IMR-90 (cell line): ENCODE data around the gene MED6.

Source experiments
- CEBPB ChIP-seq: IDR thresholded peaks from 2 replicates; pipeline ENCODE4 v1.6.1; 2012; ENCODE audit warnings: low read depth, low read length, improper control_type of control experiment
- CHD1 ChIP-seq: IDR thresholded peaks from 2 replicates; pipeline ENCODE4 v1.6.1; 2012; ENCODE audit warnings: low read depth, low read length, improper control_type of control experiment
- CTCF ChIP-seq: conservative IDR thresholded peaks from 2 replicates; pipeline ENCODE4 v1.5.1; 2012; ENCODE audit warnings: mild to moderate bottlenecking, low read depth, low read length, improper control_type of control experiment
- FOS ChIP-seq: fragments of 150-350 bp; IDR thresholded peaks from 2 replicates; pipeline ENCODE4 v1.6.1; 2016; ENCODE audit warnings: low read depth, low read length
- MAFK ChIP-seq: IDR thresholded peaks from 2 replicates; pipeline ENCODE4 v1.6.1; 2012; ENCODE audit warnings: low read depth, low read length, improper control_type of control experiment
- MAZ ChIP-seq: IDR thresholded peaks from 2 replicates; pipeline ENCODE4 v1.6.1; 2012; ENCODE audit warnings: low read depth, mild to moderate bottlenecking, low read length, improper control_type of control experiment, moderate library complexity, borderline replicate concordance
- MXI1 ChIP-seq: IDR thresholded peaks from 2 replicates; pipeline ENCODE4 v1.6.1; 2012; ENCODE audit warnings: low read depth, mild to moderate bottlenecking, low read length, moderate library complexity, borderline replicate concordance
- POLR2A ChIP-seq: IDR thresholded peaks from 2 replicates; pipeline ENCODE4 v1.6.1; 2012; ENCODE audit warnings: mild to moderate bottlenecking, low read depth, low read length
- RAD21 ChIP-seq: IDR thresholded peaks from 2 replicates; pipeline ENCODE4 v1.6.1; 2012; ENCODE audit warnings: low read length, improper control_type of control experiment
- RCOR1 ChIP-seq: IDR thresholded peaks from 2 replicates; pipeline ENCODE4 v1.6.1; 2012; ENCODE audit warnings: mild to moderate bottlenecking, low read length, improper control_type of control experiment; ENCODE audit not compliant: insufficient replicate concordance
- SMC3 ChIP-seq: fragments of 150-350 bp; IDR thresholded peaks from 2 replicates; pipeline ENCODE4 v1.6.1; 2016; ENCODE audit warnings: low read depth, mild to moderate bottlenecking, antibody characterized with exemption, low read length, moderate library complexity
- TF ChIP-seq, protein P1 (sequence below): fragments of 150-350 bp; IDR thresholded peaks from 2 replicates; pipeline ENCODE4 v1.6.1; 2017; ENCODE audit warnings: mild to moderate bottlenecking, antibody characterized with exemption, low read length, low read depth

- TF ChIP-seq, protein P1, sequence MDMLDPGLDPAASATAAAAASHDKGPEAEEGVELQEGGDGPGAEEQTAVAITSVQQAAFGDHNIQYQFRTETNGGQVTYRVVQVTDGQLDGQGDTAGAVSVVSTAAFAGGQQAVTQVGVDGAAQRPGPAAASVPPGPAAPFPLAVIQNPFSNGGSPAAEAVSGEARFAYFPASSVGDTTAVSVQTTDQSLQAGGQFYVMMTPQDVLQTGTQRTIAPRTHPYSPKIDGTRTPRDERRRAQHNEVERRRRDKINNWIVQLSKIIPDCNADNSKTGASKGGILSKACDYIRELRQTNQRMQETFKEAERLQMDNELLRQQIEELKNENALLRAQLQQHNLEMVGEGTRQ: no peak
- TF ChIP-seq CTCF (peak; percentile 52), SMC3 (peak; percentile 33), MAZ (no peak), POLR2A (no peak), RAD21 (peak; percentile 59), CEBPB (no peak), FOS (no peak), MXI1 (no peak), CHD1 (no peak), RCOR1 (no peak), MAFK (peak; percentile 36)
Observed at GRCh38 chr14:70567791-70568190, 32.7 kb downstream of the MED6 start.
